HEK293 (cell line): ENCODE results near the gene NECTIN4.

Source experiments
- ZNF248 ChIP-seq: fragments of 450-650 bp; formaldehyde crosslinking; IDR thresholded peaks from 2 replicates; pipeline ENCODE4 v1.5.1; 2017; ENCODE audit warnings: missing biosample characterization, missing genetic modification characterization
- ZNF350 ChIP-seq: fragments of 450-650 bp; formaldehyde crosslinking; IDR thresholded peaks from 2 replicates; pipeline ENCODE4 v1.5.0; 2017; ENCODE audit warnings: missing biosample characterization, mild to moderate bottlenecking, missing genetic modification characterization
- ZNF37A ChIP-seq: fragments of 450-650 bp; IDR thresholded peaks from 2 replicates; pipeline ENCODE4 v1.5.1; 2018; ENCODE audit warnings: missing biosample characterization, missing genetic modification characterization
- TF ChIP-seq, protein P1 (sequence below): fragments of 450-650 bp; formaldehyde crosslinking; IDR thresholded peaks from 2 replicates; pipeline ENCODE4 v1.5.1; 2016; ENCODE audit warnings: missing biosample characterization, missing genetic modification characterization

DNA sequence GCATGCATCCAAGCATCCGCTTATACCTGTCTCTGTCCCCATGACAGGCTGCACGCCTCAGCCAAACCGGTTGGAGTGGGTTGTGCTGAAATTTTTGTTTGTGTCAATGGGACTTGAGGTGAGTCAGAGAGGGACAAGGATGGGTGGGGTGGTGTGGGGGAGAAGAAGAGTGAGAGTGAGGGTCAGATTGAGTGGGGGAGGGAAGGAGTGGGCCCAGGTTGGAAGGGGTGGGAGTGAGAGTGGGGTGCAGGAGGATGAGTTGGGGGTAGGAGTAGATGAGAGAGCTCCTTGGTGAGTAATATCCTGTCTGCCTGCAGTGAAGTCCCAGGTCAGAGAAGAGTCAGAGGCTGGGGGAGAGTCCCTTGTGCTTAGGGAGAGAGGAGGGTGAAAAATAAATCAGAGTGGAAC, 3.3 kb upstream of the NECTIN4 start:
- TF ChIP-seq, protein P1, sequence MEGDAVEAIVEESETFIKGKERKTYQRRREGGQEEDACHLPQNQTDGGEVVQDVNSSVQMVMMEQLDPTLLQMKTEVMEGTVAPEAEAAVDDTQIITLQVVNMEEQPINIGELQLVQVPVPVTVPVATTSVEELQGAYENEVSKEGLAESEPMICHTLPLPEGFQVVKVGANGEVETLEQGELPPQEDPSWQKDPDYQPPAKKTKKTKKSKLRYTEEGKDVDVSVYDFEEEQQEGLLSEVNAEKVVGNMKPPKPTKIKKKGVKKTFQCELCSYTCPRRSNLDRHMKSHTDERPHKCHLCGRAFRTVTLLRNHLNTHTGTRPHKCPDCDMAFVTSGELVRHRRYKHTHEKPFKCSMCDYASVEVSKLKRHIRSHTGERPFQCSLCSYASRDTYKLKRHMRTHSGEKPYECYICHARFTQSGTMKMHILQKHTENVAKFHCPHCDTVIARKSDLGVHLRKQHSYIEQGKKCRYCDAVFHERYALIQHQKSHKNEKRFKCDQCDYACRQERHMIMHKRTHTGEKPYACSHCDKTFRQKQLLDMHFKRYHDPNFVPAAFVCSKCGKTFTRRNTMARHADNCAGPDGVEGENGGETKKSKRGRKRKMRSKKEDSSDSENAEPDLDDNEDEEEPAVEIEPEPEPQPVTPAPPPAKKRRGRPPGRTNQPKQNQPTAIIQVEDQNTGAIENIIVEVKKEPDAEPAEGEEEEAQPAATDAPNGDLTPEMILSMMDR: no peak
- TF ChIP-seq ZNF248 (tag by site-specific recombination) (no peak), ZNF37A (tag by site-specific recombination) (no peak), ZNF350 (tag by site-specific recombination) (no peak)
